ENCODE data around the gene IGHMBP2. TPM values are rescaled to one million over a fixed set of nuclear protein-coding genes. Genes with fewer than 3 reads are reported as not detected.
A peak's percentile ranks its signal among the peaks of the same experiment; 100 is the strongest.

The IGHMBP2 gene
- total and polyA plus RNA-seq, 9 of the 15 experiments (the other 6 are each of a cell fraction or from before 2014, with no cell fraction given), result 1.6 to 24.8 (median 14.5) TPM

DNA sequence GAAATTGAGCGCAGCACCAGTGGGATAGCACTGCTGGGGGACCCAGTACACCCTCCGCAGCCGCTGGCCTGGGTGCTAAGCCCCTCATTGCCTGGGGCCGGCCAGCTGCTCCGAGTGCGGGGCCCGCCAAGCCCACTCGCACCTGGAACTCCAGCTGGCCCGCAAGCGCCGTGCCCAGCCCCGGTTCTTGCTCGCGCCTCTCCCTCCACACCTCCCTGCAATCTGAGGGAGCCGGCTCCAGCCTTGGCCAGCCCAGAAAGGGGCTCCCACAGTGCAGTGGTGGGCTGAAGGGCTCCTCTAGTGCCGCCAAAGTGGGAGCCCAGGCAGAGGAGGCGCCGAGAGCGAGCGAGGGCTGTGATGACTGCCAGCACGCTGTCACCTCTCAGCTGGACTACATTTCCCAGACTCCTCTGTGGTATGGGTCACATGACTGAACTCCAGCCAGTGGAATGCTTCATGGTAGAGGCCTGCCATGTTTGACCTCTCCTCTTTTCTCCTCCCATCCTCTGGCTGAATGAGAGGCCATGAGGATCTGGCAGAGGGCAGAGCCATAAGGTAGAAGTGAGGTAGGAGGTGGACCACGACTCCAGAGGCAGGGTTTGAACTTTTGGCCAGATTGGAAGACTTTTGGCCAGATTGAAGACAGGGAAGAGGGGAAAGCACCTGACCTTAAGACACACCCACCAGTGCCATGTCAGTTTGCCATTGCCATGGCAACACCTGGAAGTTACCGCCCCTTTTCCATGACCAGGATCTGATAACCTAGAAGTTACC is 70.9 kb downstream of the IGHMBP2 start (continued):
- TF ChIP-seq, protein P1, sequence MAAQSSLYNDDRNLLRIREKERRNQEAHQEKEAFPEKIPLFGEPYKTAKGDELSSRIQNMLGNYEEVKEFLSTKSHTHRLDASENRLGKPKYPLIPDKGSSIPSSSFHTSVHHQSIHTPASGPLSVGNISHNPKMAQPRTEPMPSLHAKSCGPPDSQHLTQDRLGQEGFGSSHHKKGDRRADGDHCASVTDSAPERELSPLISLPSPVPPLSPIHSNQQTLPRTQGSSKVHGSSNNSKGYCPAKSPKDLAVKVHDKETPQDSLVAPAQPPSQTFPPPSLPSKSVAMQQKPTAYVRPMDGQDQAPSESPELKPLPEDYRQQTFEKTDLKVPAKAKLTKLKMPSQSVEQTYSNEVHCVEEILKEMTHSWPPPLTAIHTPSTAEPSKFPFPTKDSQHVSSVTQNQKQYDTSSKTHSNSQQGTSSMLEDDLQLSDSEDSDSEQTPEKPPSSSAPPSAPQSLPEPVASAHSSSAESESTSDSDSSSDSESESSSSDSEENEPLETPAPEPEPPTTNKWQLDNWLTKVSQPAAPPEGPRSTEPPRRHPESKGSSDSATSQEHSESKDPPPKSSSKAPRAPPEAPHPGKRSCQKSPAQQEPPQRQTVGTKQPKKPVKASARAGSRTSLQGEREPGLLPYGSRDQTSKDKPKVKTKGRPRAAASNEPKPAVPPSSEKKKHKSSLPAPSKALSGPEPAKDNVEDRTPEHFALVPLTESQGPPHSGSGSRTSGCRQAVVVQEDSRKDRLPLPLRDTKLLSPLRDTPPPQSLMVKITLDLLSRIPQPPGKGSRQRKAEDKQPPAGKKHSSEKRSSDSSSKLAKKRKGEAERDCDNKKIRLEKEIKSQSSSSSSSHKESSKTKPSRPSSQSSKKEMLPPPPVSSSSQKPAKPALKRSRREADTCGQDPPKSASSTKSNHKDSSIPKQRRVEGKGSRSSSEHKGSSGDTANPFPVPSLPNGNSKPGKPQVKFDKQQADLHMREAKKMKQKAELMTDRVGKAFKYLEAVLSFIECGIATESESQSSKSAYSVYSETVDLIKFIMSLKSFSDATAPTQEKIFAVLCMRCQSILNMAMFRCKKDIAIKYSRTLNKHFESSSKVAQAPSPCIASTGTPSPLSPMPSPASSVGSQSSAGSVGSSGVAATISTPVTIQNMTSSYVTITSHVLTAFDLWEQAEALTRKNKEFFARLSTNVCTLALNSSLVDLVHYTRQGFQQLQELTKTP (IDR thresholded peaks at IDR 0.05; ENCODE audit: low read depth in 1 of 2, partially characterized antibody in 2 of 2), result peak in 1 of 2 experiments; percentile 74
- TF ChIP-seq NR2C2 (CRISPR knock-in tag; IDR thresholded peaks at IDR 0.05), result 0 out of 2 replicates have a peak, but pooled peaks have one; percentile 28
- peak; percentile 86 for TF ChIP-seq NR2C2 (tag; IDR thresholded peaks at IDR 0.05)
- no peak for TF ChIP-seq TAF15 (IDR thresholded peaks at IDR 0.05; ENCODE audit: low read depth, low read length)
- peak in 1 of 2 experiments; percentile 68; a peak in 1 of 4 replicates for TF ChIP-seq CSDE1 (IDR thresholded peaks at IDR 0.05)
- TF ChIP-seq EHMT2 (IDR thresholded peaks at IDR 0.05), result peak; percentile 83
- TF ChIP-seq SETDB1 (IDR thresholded peaks at IDR 0.05; ENCODE audit: low read length), result no peak
- TF ChIP-seq, protein P2, sequence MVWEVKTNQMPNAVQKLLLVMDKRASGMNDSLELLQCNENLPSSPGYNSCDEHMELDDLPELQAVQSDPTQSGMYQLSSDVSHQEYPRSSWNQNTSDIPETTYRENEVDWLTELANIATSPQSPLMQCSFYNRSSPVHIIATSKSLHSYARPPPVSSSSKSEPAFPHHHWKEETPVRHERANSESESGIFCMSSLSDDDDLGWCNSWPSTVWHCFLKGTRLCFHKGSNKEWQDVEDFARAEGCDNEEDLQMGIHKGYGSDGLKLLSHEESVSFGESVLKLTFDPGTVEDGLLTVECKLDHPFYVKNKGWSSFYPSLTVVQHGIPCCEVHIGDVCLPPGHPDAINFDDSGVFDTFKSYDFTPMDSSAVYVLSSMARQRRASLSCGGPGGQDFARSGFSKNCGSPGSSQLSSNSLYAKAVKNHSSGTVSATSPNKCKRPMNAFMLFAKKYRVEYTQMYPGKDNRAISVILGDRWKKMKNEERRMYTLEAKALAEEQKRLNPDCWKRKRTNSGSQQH (CRISPR knock-in tag; IDR thresholded peaks at IDR 0.05), result no peak
